CD4-positive, alpha-beta T cell (primary cell): ENCODE data around the gene DCTN4. TPM values are rescaled to one million over a fixed set of nuclear protein-coding genes. Genes with fewer than 3 reads are reported as not detected.
A peak's percentile ranks its signal among the peaks of the same experiment; 100 is the strongest.

Experiments
- ATAC-seq: fragments of 200-7000 bp; cut with Tn5 transposase; one replicate; pipeline ENCODE4 v1.10.0; 2022; ENCODE audit warnings: mild to moderate bottlenecking; ENCODE audit not compliant: poor library complexity
- CTCF ChIA-PET: fragments of 350-600 bp; sonication (Branson Sonifier 250); formaldehyde crosslinking; loops from one replicate; lab custom pipeline; 2021; ENCODE audit warnings: antibody characterized with exemption, inconsistent platforms; lab: Charles Lee
- POLR2A ChIA-PET: fragments of 350-600 bp; sonication (Branson Sonifier 250); formaldehyde crosslinking; loops from one replicate; lab custom pipeline; 2021; ENCODE audit warnings: antibody characterized with exemption, inconsistent platforms; lab: Charles Lee
- DNase-seq, 14 experiments: peaks; one replicate each; pipeline ENCODE4 v3.0.0-alpha.2; 2013 to 2020; ENCODE audit warnings: mixed read lengths in 2 of 14
- H3K27ac ChIP-seq, 2 donors: one replicate each; pipeline versions ENCODE4 v1.5.1 to v1.7.0; 2013; ENCODE audit warnings: low read length in 2 of 2, low read depth in 1 of 2, mild to moderate bottlenecking in 1 of 2
- H3K27me3 ChIP-seq, 2 experiments: 1 replicate in 1 of 2; 2 replicates in 1 of 2; pipeline versions ENCODE4 v1.6.1 to v1.7.0; 2013; ENCODE audit warnings: low read length in 2 of 2, control low read depth in 1 of 2, mild to moderate bottlenecking in 1 of 2, moderate library complexity in 1 of 2; ENCODE audit not compliant: insufficient read depth in 2 of 2, control insufficient read depth in 1 of 2
- H3K36me3 ChIP-seq: one replicate; pipeline ENCODE4 v1.6.1; 2013; ENCODE audit warnings: low read length, control low read depth; ENCODE audit not compliant: insufficient read depth
- H3K4me1 ChIP-seq: one replicate; pipeline ENCODE4 v1.6.1; 2013; ENCODE audit warnings: low read length, control low read depth; ENCODE audit not compliant: insufficient read depth
- H3K4me3 ChIP-seq: one replicate; pipeline ENCODE4 v1.5.1; 2013; ENCODE audit warnings: mild to moderate bottlenecking, low read length, moderate library complexity
- H3K9me3 ChIP-seq, 2 experiments: 1 replicate in 1 of 2; 2 replicates in 1 of 2; pipeline versions ENCODE4 v1.6.1 to v1.7.0; 2013; ENCODE audit warnings: low read length in 2 of 2, mild to moderate bottlenecking in 2 of 2, control low read depth in 1 of 2, moderate library complexity in 1 of 2; ENCODE audit not compliant: control insufficient read depth in 1 of 2, insufficient read depth in 1 of 2
- H3K27ac Mint-ChIP-seq: one replicate; pipeline ENCODE4 v1.8.0; 2020; ENCODE audit warnings: mixed read lengths
- H3K27me3 Mint-ChIP-seq: one replicate; pipeline ENCODE4 v1.8.0; 2021; ENCODE audit warnings: mixed read lengths
- H3K36me3 Mint-ChIP-seq: one replicate; pipeline ENCODE4 v1.8.0; 2021; ENCODE audit warnings: low read depth, mixed read lengths
- H3K4me1 Mint-ChIP-seq: one replicate; pipeline ENCODE4 v1.8.0; 2021; ENCODE audit warnings: low read depth, mixed read lengths
- H3K4me3 Mint-ChIP-seq: one replicate; pipeline ENCODE4 v1.8.0; 2020; ENCODE audit warnings: mild to moderate bottlenecking, mixed read lengths
- H3K9me3 Mint-ChIP-seq: one replicate; pipeline ENCODE4 v1.8.0; 2020; ENCODE audit warnings: mixed read lengths
- CTCF ChIP-seq: fragments of 200-600 bp; IDR thresholded peaks from one replicate; pipeline ENCODE4 v1.8.0; 2022; ENCODE audit warnings: antibody characterized with exemption, mild to moderate bottlenecking
- intact Hi-C, 2 experiments: fragments of 100-400 bp; cut with DNase I in 1 of 2; cut with micrococcal nuclease in 1 of 2; formaldehyde crosslinking; loops; one replicate each; pipeline versions ENCODE4 v1.15.1 to v1.9.0; 2023 to 2025; cut with DNase I, micrococcal nuclease
- total RNA-seq, 174 experiments: library from RNA in 2 of 174; stranded (reverse) in 2 of 174; gene quantifications; one replicate each; pipeline ENCODE4 v1.2.3 and lab custom pipeline; 2021 to 2026

DCTN4 gene
- total RNA-seq, 2 experiments from 2014 or later: 81.2 to 84.4 TPM

GRCh38 chr5:150694612-150695011 is 64.2 kb downstream of the DCTN4 start:
- H3K9me3 ChIP-seq: no peaks in the 10 kb centered on the region
- Mint-ChIP-seq H3K27me3 (no peaks in the 10 kb centered on the region), H3K4me1 (no peaks in the 10 kb centered on the region), H3K27ac (no peak overlapping the region), H3K4me3 (no peak overlapping the region), H3K36me3 (peaks cover 68% of the 10 kb centered on the region), H3K9me3 (no peaks in the 10 kb centered on the region)
- POLR2A ChIA-PET: no interaction called here
- H3K27ac ChIP-seq: no peak overlapping the region
- H3K36me3 ChIP-seq: peaks cover 89% of the 10 kb centered on the region
- ATAC-seq (no peak), DNase-seq (no peak)
- H3K4me3 ChIP-seq: no peak overlapping the region
- intact Hi-C loops: loop anchor here in 1 of 2 experiments (5.0 kb wide), 1 partner anchor 337 kb away; the partner anchor contains the start of gene TCOF1
- peaks cover 5% of the 10 kb centered on the region for H3K4me1 ChIP-seq
- CTCF ChIA-PET: no interaction called here
- no peaks in the 10 kb centered on the region for H3K27me3 ChIP-seq
- no peak for TF ChIP-seq CTCF

GRCh38 chr5:150692276-150692675 is 66.5 kb downstream of the DCTN4 start:
- intact Hi-C loops: no loop called here
- POLR2A ChIA-PET: interaction anchor here (0.6 to 1.5 kb wide), 2 partner anchors 66 to 136 kb away, joined by 3 to 4 read pairs; partner anchors contain the start of gene DCTN4
- Mint-ChIP-seq H3K4me1 (no peaks in the 10 kb centered on the region), H3K9me3 (no peaks in the 10 kb centered on the region), H3K36me3 (peaks cover 80% of the 10 kb centered on the region), H3K27ac (peak overlapping the region; percentile 4), H3K27me3 (no peaks in the 10 kb centered on the region), H3K4me3 (no peak overlapping the region)
- CTCF ChIA-PET: no interaction called here
- Histone ChIP-seq H3K36me3 (peaks cover 75% of the 10 kb centered on the region), H3K4me3 (no peak overlapping the region), H3K27ac (no peak overlapping the region), H3K9me3 (no peaks in the 10 kb centered on the region), H3K4me1 (no peaks in the 10 kb centered on the region), H3K27me3 (no peaks in the 10 kb centered on the region)
- TF ChIP-seq CTCF: no peak
- DNase-seq: no peak
- no peak for ATAC-seq

GRCh38 chr5:150690760-150691159 is 68.1 kb downstream of the DCTN4 start:
- peaks cover 60% of the 10 kb centered on the region for H3K36me3 ChIP-seq
- H3K4me3 ChIP-seq: no peak overlapping the region
- Mint-ChIP-seq H3K27ac (peak overlapping the region; percentile 31), H3K4me3 (no peak overlapping the region), H3K36me3 (peaks cover 76% of the 10 kb centered on the region), H3K27me3 (no peaks in the 10 kb centered on the region), H3K9me3 (no peaks in the 10 kb centered on the region), H3K4me1 (no peaks in the 10 kb centered on the region)
- H3K27me3 ChIP-seq: no peaks in the 10 kb centered on the region
- ATAC-seq (no peak), DNase-seq (no peak)
- no peak overlapping the region for H3K27ac ChIP-seq
- no peak for TF ChIP-seq CTCF
- CTCF ChIA-PET: interaction anchor here (1.5 kb wide), 1 partner anchor 10 kb away, joined by 5 read pairs; the partner anchor contains the start of gene RBM22
- H3K4me1 ChIP-seq: no peaks in the 10 kb centered on the region
- POLR2A ChIA-PET: interaction anchor here (1.5 kb wide), 1 partner anchor 68 kb away, joined by 4 read pairs; the partner anchor contains the start of gene DCTN4
- no peaks in the 10 kb centered on the region for H3K9me3 ChIP-seq
- intact Hi-C loops: no loop called here
